CD4-positive, alpha-beta T cell treated with Interleukin-17A for 4 hours (primary cell): ENCODE measurements around the gene INCENP.
A peak's percentile ranks its signal among the peaks of the same experiment; 100 is the strongest.
"Not testable (repeated sequence)": the region's sequence is repeated elsewhere in the genome, so short reads cannot be mapped to it uniquely, and the experiment has no call there.

Experiments
- DNase-seq: peaks from one replicate; pipeline ENCODE4 v3.0.0-alpha.2; 2020; ENCODE audit warnings: mixed read lengths

The INCENP gene

GRCh38 chr11:62123669-62124185, at the start of gene INCENP:
Gene INCENP, plus strand, starts transcription at chr11:62124011. Its CDS starts 4,151 bp downstream, at chr11:62128162.
- peak; percentile 94 for DNase-seq

GRCh38 chr11:62075438-62075837, 48.4 kb upstream of the INCENP start:
- no peak for DNase-seq

- no peak for DNase-seq
Observed at GRCh38 chr11:62077132-62077531, 46.7 kb upstream of the INCENP start.

GRCh38 chr11:62081378-62082291, 42.2 kb upstream of the INCENP start:
- DNase-seq = peak; percentile 89

- no peak for DNase-seq
Observed at GRCh38 chr11:62082292-62082657, 41.5 kb upstream of the INCENP start.

- DNase-seq = not testable (repeated sequence)
Observed at GRCh38 chr11:62084801-62085200, 39.0 kb upstream of the INCENP start.

- DNase-seq = no peak
Observed at GRCh38 chr11:62087694-62088093, 36.1 kb upstream of the INCENP start.

- no peak for DNase-seq
Observed at GRCh38 chr11:62088331-62088933, 35.4 kb upstream of the INCENP start.

GRCh38 chr11:62103141-62103540, 20.7 kb upstream of the INCENP start:
- DNase-seq = no peak

- no peak for DNase-seq
Observed at GRCh38 chr11:62103986-62104385, 19.8 kb upstream of the INCENP start.

GRCh38 chr11:62104816-62105653, 18.8 kb upstream of the INCENP start:
- no peak for DNase-seq

- no peak for DNase-seq
Observed at GRCh38 chr11:62105667-62106191, 18.1 kb upstream of the INCENP start.

- peak; percentile 48 for DNase-seq
Observed at GRCh38 chr11:62108017-62108750, 15.6 kb upstream of the INCENP start.

GRCh38 chr11:62108971-62109404, 14.8 kb upstream of the INCENP start:
- no peak for DNase-seq

- DNase-seq = no peak
Observed at GRCh38 chr11:62115085-62115694, 8.6 kb upstream of the INCENP start.

- DNase-seq = no peak
Observed at GRCh38 chr11:62116451-62116850, 7.4 kb upstream of the INCENP start.

GRCh38 chr11:62119569-62119968, 4.2 kb upstream of the INCENP start:
- no peak for DNase-seq

- no peak for DNase-seq
Observed at GRCh38 chr11:62120001-62120400, 3.8 kb upstream of the INCENP start.

- no peak for DNase-seq
Observed at GRCh38 chr11:62120431-62120830, 3.4 kb upstream of the INCENP start.

- no peak for DNase-seq
Observed at GRCh38 chr11:62122076-62122475, 1.7 kb upstream of the INCENP start.
